ENCODE results near the gene JAK1.

DNA sequence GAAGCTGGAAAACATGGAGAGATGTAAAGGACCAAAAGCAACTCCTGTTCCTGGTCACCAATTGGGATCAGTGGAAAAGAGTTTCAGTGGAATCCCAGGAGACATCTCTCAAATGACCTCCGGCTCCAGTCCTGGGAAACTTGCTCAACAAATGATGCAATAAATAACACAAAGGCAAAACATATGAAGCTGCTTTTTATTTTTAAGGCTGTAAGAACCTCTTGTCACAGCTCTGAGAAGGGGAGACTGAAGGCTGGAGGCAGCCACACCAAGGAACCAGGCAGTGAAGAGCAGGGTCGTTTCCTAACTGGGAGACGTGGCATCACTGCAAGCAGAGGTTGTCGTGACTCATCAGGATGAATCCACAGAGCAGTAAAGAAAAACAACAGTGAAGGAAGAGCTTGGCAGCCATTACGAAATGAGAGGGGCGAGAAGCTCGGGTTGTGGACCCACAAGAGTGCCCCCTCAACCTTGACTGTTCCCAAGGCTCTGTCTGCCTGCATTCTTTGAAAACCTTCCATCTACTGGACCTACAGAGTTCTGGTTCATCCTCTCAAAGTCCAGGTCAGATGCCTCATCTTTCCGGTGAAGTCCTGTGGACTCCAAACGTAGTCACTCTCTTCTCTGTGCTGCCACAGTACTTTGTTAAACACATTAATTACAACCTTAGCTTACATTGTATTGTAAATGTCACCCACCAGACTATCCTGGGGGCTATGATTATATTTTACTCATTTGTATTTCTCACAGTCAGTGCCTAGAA is 32.1 kb downstream of the JAK1 start:
- TF ChIP-seq POLR2A (IDR thresholded peaks at IDR 0.05), result peak in 1 of 2 donors; percentile 37
- TF ChIP-seq, protein P1, sequence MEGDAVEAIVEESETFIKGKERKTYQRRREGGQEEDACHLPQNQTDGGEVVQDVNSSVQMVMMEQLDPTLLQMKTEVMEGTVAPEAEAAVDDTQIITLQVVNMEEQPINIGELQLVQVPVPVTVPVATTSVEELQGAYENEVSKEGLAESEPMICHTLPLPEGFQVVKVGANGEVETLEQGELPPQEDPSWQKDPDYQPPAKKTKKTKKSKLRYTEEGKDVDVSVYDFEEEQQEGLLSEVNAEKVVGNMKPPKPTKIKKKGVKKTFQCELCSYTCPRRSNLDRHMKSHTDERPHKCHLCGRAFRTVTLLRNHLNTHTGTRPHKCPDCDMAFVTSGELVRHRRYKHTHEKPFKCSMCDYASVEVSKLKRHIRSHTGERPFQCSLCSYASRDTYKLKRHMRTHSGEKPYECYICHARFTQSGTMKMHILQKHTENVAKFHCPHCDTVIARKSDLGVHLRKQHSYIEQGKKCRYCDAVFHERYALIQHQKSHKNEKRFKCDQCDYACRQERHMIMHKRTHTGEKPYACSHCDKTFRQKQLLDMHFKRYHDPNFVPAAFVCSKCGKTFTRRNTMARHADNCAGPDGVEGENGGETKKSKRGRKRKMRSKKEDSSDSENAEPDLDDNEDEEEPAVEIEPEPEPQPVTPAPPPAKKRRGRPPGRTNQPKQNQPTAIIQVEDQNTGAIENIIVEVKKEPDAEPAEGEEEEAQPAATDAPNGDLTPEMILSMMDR (IDR thresholded peaks at IDR 0.05 in 4 of 5, conservative IDR thresholded peaks at IDR 0.05 in 1 of 5), result no peak

All from gastrocnemius medialis (tissue), 4 donors.